Esophagus squamous epithelium (tissue), 4 donors: ENCODE measurements around the gene RET.

Experiments
- POLR2A ChIP-seq, 4 donors: fragments of 450-650 bp; IDR thresholded peaks; one replicate each; pipeline ENCODE4 v1.6.1; 2017; ENCODE audit warnings: antibody characterized with exemption in 4 of 4, mild to moderate bottlenecking in 4 of 4, moderate library complexity in 3 of 4
- TF ChIP-seq, protein P1 (sequence below), 6 experiments: fragments of 450-650 bp in 4 of 6; fragments of 200-600 bp in 2 of 6; sonication (generic) in 2 of 6; IDR thresholded peaks; one replicate each; pipeline ENCODE4 v1.5.1; 2016 to 2019; ENCODE audit warnings: antibody characterized with exemption in 6 of 6, mild to moderate bottlenecking in 4 of 6, moderate library complexity in 4 of 6

- TF ChIP-seq, protein P1, sequence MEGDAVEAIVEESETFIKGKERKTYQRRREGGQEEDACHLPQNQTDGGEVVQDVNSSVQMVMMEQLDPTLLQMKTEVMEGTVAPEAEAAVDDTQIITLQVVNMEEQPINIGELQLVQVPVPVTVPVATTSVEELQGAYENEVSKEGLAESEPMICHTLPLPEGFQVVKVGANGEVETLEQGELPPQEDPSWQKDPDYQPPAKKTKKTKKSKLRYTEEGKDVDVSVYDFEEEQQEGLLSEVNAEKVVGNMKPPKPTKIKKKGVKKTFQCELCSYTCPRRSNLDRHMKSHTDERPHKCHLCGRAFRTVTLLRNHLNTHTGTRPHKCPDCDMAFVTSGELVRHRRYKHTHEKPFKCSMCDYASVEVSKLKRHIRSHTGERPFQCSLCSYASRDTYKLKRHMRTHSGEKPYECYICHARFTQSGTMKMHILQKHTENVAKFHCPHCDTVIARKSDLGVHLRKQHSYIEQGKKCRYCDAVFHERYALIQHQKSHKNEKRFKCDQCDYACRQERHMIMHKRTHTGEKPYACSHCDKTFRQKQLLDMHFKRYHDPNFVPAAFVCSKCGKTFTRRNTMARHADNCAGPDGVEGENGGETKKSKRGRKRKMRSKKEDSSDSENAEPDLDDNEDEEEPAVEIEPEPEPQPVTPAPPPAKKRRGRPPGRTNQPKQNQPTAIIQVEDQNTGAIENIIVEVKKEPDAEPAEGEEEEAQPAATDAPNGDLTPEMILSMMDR (IDR thresholded peaks at IDR 0.05) = no peak
- TF ChIP-seq POLR2A (IDR thresholded peaks at IDR 0.05) = no peak
Measured at GRCh38 chr10:43059336-43059720, 17.5 kb upstream of the RET start.
